Measurements from ENCODE around the gene AIPL1. TPM values are rescaled to one million over a fixed set of nuclear protein-coding genes. Genes with fewer than 3 reads are reported as not detected.

The AIPL1 gene
- total and polyA plus RNA-seq, 4 donors = not detected

GRCh38 chr17:6428207-6428965 lies 6.5 kb downstream of the AIPL1 start:
- H3K27ac ChIP-seq (ENCODE audit: low read depth in 1 of 2, low read length in 1 of 2) = no peak overlapping the region
- ATAC-seq (ENCODE audit: insufficient read depth, low FRiP score) = no peak
- H3K27me3 ChIP-seq (ENCODE audit: control insufficient read depth in 3 of 3, insufficient read depth in 3 of 3, low read length in 2 of 3) = peaks cover 0 to 2% (median 0%) of the 10 kb centered on the region in 3 donors
- H3K9ac ChIP-seq (ENCODE audit: insufficient read depth in 1 of 2, low read length in 2 of 2) = no peak overlapping the region
- H3K36me3 ChIP-seq (ENCODE audit: control insufficient read depth in 4 of 4, insufficient read depth in 4 of 4, low read length in 4 of 4) = no peaks in the 10 kb centered on the region
- no peak for DNase-seq
- H3K4me1 ChIP-seq (ENCODE audit: control insufficient read depth in 5 of 5, insufficient read depth in 5 of 5, low read length in 5 of 5) = peaks cover 0 to 2% (median 0%) of the 10 kb centered on the region in 5 donors
- whole genome bisulfite sequencing, 2 donors = 87 to 89% methylated on average over 17 of the region's 17 CpGs
- H3K9me3 ChIP-seq (ENCODE audit: control insufficient read depth in 4 of 4, insufficient read depth in 3 of 4, low read length in 3 of 4) = no peaks in the 10 kb centered on the region
- H3K4me3 ChIP-seq = no peak overlapping the region
- TF ChIP-seq CTCF (IDR thresholded peaks at IDR 0.05; ENCODE audit: control extremely low read depth, extremely low read depth) = no peak

- ATAC-seq (ENCODE audit: insufficient read depth, low FRiP score) (no peak), DNase-seq (no peak)
- Histone ChIP-seq H3K4me3 (no peak overlapping the region), H3K9me3 (ENCODE audit: control insufficient read depth in 4 of 4, insufficient read depth in 3 of 4, low read length in 3 of 4) (no peaks in the 10 kb centered on the region), H3K27ac (ENCODE audit: low read depth in 1 of 2, low read length in 1 of 2) (no peak overlapping the region), H3K9ac (ENCODE audit: insufficient read depth in 1 of 2, low read length in 2 of 2) (no peak overlapping the region), H3K36me3 (ENCODE audit: control insufficient read depth in 4 of 4, insufficient read depth in 4 of 4, low read length in 4 of 4) (no peaks in the 10 kb centered on the region), H3K4me1 (ENCODE audit: control insufficient read depth in 5 of 5, insufficient read depth in 5 of 5, low read length in 5 of 5) (peaks cover 0 to 2% (median 0%) of the 10 kb centered on the region in 5 donors), H3K27me3 (ENCODE audit: control insufficient read depth in 3 of 3, insufficient read depth in 3 of 3, low read length in 2 of 3) (peaks cover 0 to 2% (median 0%) of the 10 kb centered on the region in 3 donors)
- TF ChIP-seq CTCF (IDR thresholded peaks at IDR 0.05; ENCODE audit: control extremely low read depth, extremely low read depth) = no peak
- 43 to 44% methylated on average over 7 of the region's 7 CpGs for WGBS, 2 donors
Observed at GRCh38 chr17:6427279-6427781, 7.6 kb downstream of the AIPL1 start.

GRCh38 chr17:6426356-6427101 lies 8.4 kb downstream of the AIPL1 start:
- H3K27me3 ChIP-seq (ENCODE audit: control insufficient read depth in 3 of 3, insufficient read depth in 3 of 3, low read length in 2 of 3) = peaks cover 0 to 2% (median 0%) of the 10 kb centered on the region in 3 donors
- WGBS, 2 donors = 89 to 93% methylated on average over 25 of the region's 25 CpGs

More at GRCh38 chr17:6426356-6427101, 8.4 kb downstream of the AIPL1 start:
- Histone ChIP-seq H3K4me3 (no peak overlapping the region), H3K27ac (ENCODE audit: low read depth in 1 of 2, low read length in 1 of 2) (no peak overlapping the region), H3K36me3 (ENCODE audit: control insufficient read depth in 4 of 4, insufficient read depth in 4 of 4, low read length in 4 of 4) (no peaks in the 10 kb centered on the region), H3K4me1 (ENCODE audit: control insufficient read depth in 5 of 5, insufficient read depth in 5 of 5, low read length in 5 of 5) (peaks cover 0 to 2% (median 0%) of the 10 kb centered on the region in 5 donors), H3K9ac (ENCODE audit: insufficient read depth in 1 of 2, low read length in 2 of 2) (no peak overlapping the region), H3K9me3 (ENCODE audit: control insufficient read depth in 4 of 4, insufficient read depth in 3 of 4, low read length in 3 of 4) (no peaks in the 10 kb centered on the region)
- no peak for TF ChIP-seq CTCF (IDR thresholded peaks at IDR 0.05; ENCODE audit: control extremely low read depth, extremely low read depth)
- ATAC-seq (ENCODE audit: insufficient read depth, low FRiP score) = no peak
- DNase-seq = no peak

All from lung (tissue), 12 donors.